H1 (cell line): ENCODE results near the gene EVC2. TPM values are rescaled to one million over a fixed set of nuclear protein-coding genes. Genes with fewer than 3 reads are reported as not detected.

Source experiments
- BRCA1 ChIP-seq: IDR thresholded peaks from 2 replicates; pipeline ENCODE4 v1.6.1; 2012; ENCODE audit warnings: low read depth, low read length, improper control_type of control experiment
- CBX5 ChIP-seq: fragments of 300-800, 300-1000 bp; sonication (generic); IDR thresholded peaks from 2 replicates; pipeline ENCODE4 v1.7.1; 2016; ENCODE audit warnings: antibody characterized with exemption, low read length, low read depth
- CHD1 ChIP-seq: IDR thresholded peaks from 2 replicates; pipeline ENCODE4 v1.6.1; 2012; ENCODE audit warnings: low read depth, low read length, improper control_type of control experiment
- CHD7 ChIP-seq: fragments of 300-600 bp; sonication (generic); IDR thresholded peaks from 2 replicates; pipeline ENCODE4 v1.7.1; 2012; ENCODE audit warnings: low read length, moderate library complexity, mild to moderate bottlenecking, inconsistent platforms; ENCODE audit not compliant: insufficient replicate concordance
- CREB1 ChIP-seq: IDR thresholded peaks from 2 replicates; pipeline ENCODE4 v1.6.1; 2012; ENCODE audit warnings: inconsistent platforms
- HDAC6 ChIP-seq: IDR thresholded peaks from one replicate; pipeline ENCODE4 v1.7.1; 2012; ENCODE audit warnings: low read depth, mild to moderate bottlenecking, inconsistent platforms, low read length, moderate library complexity
- NANOG ChIP-seq: IDR thresholded peaks from 2 replicates; pipeline ENCODE4 v1.6.1; 2011; ENCODE audit warnings: low read length, low read depth, mild to moderate bottlenecking, inconsistent platforms; ENCODE audit not compliant: insufficient read depth, poor library complexity, severe bottlenecking
- RBBP5 ChIP-seq: IDR thresholded peaks from 2 replicates; pipeline ENCODE4 v1.7.1; 2012; ENCODE audit warnings: low read depth, mild to moderate bottlenecking, inconsistent platforms, low read length, moderate library complexity, borderline replicate concordance
- TEAD4 ChIP-seq: IDR thresholded peaks from 2 replicates; pipeline ENCODE4 v1.6.1; 2012; ENCODE audit warnings: low read depth, low read length, inconsistent platforms, mixed read lengths
- polyA plus RNA-seq, 7 experiments: library from polyadenylated mRNA; depleted of rRNA in 3 of 7; stranded (reverse) in 5 of 7; unstranded in 2 of 7; fragments of >200 nt in 5 of 7; fragments of 200-250 nt in 2 of 7; gene quantifications; 1 replicate in 5 of 7; 2 replicates in 1 of 7; 4 replicates in 1 of 7; pipeline versions ENCODE4 v1.2.1 to v1.2.3, GENCODE V29; 2011 to 2013; ENCODE audit warnings: missing spikeins in 2 of 7, mixed read lengths in 2 of 7
- total RNA-seq: library from RNA; stranded (reverse); fragmentation: NEBNext Ultra II Directional; extraction: Animal tissue kit (Norgen Biotek cat#: 25700); gene quantifications from 2 replicates; pipeline ENCODE4 v1.2.1, GENCODE V29; 2021

Gene EVC2
- total and polyA plus RNA-seq, 2 of the 8 experiments (the other 6 are each of a cell fraction or from before 2014, with no cell fraction given), result 0.73 to 5.9 TPM

- TF ChIP-seq CHD7 (no peak), CBX5 (no peak), CREB1 (no peak), HDAC6 (no peak), BRCA1 (no peak), RBBP5 (no peak), NANOG (no peak), TEAD4 (no peak), CHD1 (no peak)
- TF ChIP-seq, all 59 proteins: peak for 0
Observed at GRCh38 chr4:5615496-5616075, 92.8 kb downstream of the EVC2 start (continued).
